Type B pancreatic cell (in vitro differentiated cells): ENCODE results near the gene KRT76. TPM values are rescaled to one million over a fixed set of nuclear protein-coding genes. Genes with fewer than 3 reads are reported as not detected.

Experiments
- DNase-seq: peaks from one replicate; pipeline ENCODE4 v3.0.0; 2021; ENCODE audit warnings: mixed read lengths; ENCODE audit not compliant: unreplicated experiment; ENCODE audit errors: extremely low spot score
- H3K27ac Mint-ChIP-seq: 2 replicates; pipeline ENCODE4 v1.8.0; 2021; ENCODE audit warnings: mild to moderate bottlenecking, mixed read lengths
- H3K27me3 Mint-ChIP-seq: 2 replicates; pipeline ENCODE4 v1.8.0; 2021; ENCODE audit warnings: mixed read lengths
- H3K36me3 Mint-ChIP-seq: 2 replicates; pipeline ENCODE4 v1.8.0; 2021; ENCODE audit warnings: mixed read lengths
- H3K4me1 Mint-ChIP-seq: one replicate; pipeline ENCODE4 v1.8.0; 2021; ENCODE audit warnings: mixed read lengths; ENCODE audit not compliant: unreplicated experiment
- H3K4me3 Mint-ChIP-seq: 2 replicates; pipeline ENCODE4 v1.8.0; 2021; ENCODE audit warnings: mild to moderate bottlenecking, mixed read lengths
- H3K9me3 Mint-ChIP-seq: 2 replicates; pipeline ENCODE4 v1.8.0; 2021; ENCODE audit warnings: mixed read lengths
- total RNA-seq: library from RNA; stranded (reverse); gene quantifications from 2 replicates; pipeline ENCODE4 v1.2.1, GENCODE V29; 2021; ENCODE audit warnings: low replicate concordance
- TF ChIP-seq, protein P1 (sequence below): fragments of 200-600 bp; sonication (generic); conservative IDR thresholded peaks from 2 replicates; pipeline ENCODE4 v1.5.0; 2021; ENCODE audit warnings: antibody characterized with exemption, mild to moderate bottlenecking

The KRT76 gene
- total RNA-seq, 1 donor from 2014 or later = not detected

DNA sequence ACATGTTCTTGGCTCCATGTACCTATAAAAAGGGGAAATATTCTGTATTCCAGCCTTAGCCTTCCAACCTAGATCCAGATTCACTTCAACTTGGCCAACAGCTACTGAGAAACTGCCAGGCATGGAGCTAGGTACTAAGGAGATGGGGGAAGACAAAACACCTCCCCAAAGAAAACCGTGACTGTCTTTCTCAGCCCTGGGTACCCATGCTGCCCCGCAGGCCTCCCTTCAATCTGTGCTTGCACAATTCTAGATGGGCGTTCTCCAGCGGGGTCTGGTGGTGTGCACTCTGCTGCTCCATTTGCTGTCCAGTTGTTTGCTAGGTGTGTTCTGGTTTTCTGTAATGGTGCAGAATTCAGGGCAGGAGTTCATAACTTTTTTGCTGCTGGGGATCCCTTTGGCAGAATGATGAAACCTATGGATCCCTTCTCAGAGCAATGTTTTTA, 37.6 kb upstream of the KRT76 start:
- Mint-ChIP-seq H3K4me3 (peak overlapping the region; percentile 86), H3K27ac (peak overlapping the region; percentile 98), H3K4me1 (peaks cover 4% of the 10 kb centered on the region), H3K9me3 (no peaks in the 10 kb centered on the region), H3K36me3 (peaks cover 13% of the 10 kb centered on the region), H3K27me3 (peaks cover 34% of the 10 kb centered on the region)
- TF ChIP-seq, protein P1, sequence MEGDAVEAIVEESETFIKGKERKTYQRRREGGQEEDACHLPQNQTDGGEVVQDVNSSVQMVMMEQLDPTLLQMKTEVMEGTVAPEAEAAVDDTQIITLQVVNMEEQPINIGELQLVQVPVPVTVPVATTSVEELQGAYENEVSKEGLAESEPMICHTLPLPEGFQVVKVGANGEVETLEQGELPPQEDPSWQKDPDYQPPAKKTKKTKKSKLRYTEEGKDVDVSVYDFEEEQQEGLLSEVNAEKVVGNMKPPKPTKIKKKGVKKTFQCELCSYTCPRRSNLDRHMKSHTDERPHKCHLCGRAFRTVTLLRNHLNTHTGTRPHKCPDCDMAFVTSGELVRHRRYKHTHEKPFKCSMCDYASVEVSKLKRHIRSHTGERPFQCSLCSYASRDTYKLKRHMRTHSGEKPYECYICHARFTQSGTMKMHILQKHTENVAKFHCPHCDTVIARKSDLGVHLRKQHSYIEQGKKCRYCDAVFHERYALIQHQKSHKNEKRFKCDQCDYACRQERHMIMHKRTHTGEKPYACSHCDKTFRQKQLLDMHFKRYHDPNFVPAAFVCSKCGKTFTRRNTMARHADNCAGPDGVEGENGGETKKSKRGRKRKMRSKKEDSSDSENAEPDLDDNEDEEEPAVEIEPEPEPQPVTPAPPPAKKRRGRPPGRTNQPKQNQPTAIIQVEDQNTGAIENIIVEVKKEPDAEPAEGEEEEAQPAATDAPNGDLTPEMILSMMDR = no peak
- no peak for DNase-seq

DNA sequence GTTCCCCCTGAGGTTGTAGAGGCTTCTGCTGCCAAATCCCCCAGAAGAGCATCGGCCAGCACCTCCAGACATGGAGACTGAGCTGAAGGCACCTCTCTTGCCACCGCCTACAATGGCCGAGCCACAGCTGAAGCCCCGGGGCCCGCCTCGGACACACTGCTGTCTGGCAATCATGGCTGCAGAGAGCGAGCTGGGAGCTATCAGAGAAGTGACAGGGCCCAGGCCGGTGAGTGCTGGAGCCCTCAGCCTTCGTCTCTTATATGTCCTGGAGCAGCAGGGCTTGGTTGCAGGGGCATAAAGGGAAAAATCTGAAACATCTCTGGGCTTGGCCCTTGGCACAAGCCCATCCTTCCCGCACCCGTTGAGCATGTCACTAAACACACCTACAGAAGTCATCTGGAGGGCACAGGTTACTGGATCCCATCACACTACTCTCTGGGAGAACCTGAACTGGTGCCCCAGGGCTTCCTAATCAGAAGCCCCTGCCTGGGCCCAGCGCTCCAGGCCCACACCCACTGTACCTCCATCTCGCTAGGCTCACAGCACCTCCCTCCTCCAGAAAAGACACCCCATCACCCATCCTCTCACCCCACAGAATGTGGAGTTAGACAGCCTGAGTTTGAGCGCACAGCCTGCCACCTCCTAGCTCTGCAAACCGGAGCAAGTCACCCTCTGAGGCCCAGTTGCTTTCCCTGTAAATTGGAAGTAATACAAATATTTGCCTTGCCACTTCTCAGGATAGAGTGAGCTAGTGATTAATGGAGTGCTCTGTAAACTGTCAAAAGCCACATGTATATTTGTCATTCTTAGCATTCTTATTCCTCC, 37.0 kb upstream of the KRT76 start, which contains the start of gene KRT4:
TSS of gene KRT4 (minus strand) at position 232 of the 825 bp plus-strand sequence. CDS start at position 174, 58 bp downstream.
- Mint-ChIP-seq H3K4me3 (peak within 1 kb of the TSS; percentile 86), H3K9me3 (no peaks in the 10 kb centered on the region), H3K27me3 (peaks cover 40% of the 10 kb centered on the region), H3K4me1 (peaks cover 4% of the 10 kb centered on the region), H3K36me3 (peaks cover 16% of the 10 kb centered on the region), H3K27ac (peak within 1 kb of the TSS; percentile 98)
- no peak for DNase-seq
- TF ChIP-seq, protein P1 = no peak

GRCh38 chr12:52813203-52813819, 36.2 kb upstream of the KRT76 start:
- TF ChIP-seq, protein P1 = no peak
- Mint-ChIP-seq H3K27me3 (peaks cover 42% of the 10 kb centered on the region), H3K27ac (peak overlapping the region; percentile 98)

GRCh38 chr12:52812749-52813148, 35.6 kb upstream of the KRT76 start:
- Mint-ChIP-seq H3K4me1 (no peaks in the 10 kb centered on the region), H3K27ac (peak overlapping the region; percentile 98), H3K36me3 (peaks cover 16% of the 10 kb centered on the region), H3K27me3 (peaks cover 42% of the 10 kb centered on the region), H3K4me3 (peak overlapping the region; percentile 86), H3K9me3 (no peaks in the 10 kb centered on the region)
- no peak for DNase-seq
- TF ChIP-seq, protein P1 = no peak

More at GRCh38 chr12:52813203-52813819, 36.2 kb upstream of the KRT76 start:
- Mint-ChIP-seq H3K9me3 (no peaks in the 10 kb centered on the region), H3K36me3 (peaks cover 16% of the 10 kb centered on the region), H3K4me1 (no peaks in the 10 kb centered on the region), H3K4me3 (peak overlapping the region; percentile 86)
- no peak for DNase-seq

DNA sequence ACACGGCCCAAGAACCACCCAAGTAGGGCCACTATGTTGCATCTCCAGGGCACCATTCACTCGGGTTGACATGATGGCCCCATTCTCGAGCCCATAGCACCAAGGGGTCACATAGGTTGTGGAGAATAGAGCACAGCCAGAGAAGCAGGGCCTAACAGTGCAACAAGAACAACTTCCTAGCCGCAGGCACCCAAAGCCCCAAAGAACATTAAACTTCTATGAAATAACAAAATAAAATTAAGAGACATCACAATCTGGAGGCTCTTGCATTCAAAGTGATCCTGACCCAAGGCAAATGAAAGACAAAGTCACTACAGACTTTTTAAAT, 34.9 kb upstream of the KRT76 start:
- H3K4me1 Mint-ChIP-seq = no peaks in the 10 kb centered on the region
- no peaks in the 10 kb centered on the region for H3K9me3 Mint-ChIP-seq
- H3K27ac Mint-ChIP-seq = peak overlapping the region; percentile 98
- peaks cover 16% of the 10 kb centered on the region for H3K36me3 Mint-ChIP-seq
- TF ChIP-seq, protein P1 = no peak
- DNase-seq = no peak
- peak overlapping the region; percentile 86 for H3K4me3 Mint-ChIP-seq
- H3K27me3 Mint-ChIP-seq = peaks cover 43% of the 10 kb centered on the region
